Measurements from ENCODE around the gene FAM222A. TPM values are rescaled to one million over a fixed set of nuclear protein-coding genes. Genes with fewer than 3 reads are reported as not detected.

FAM222A gene
- total RNA-seq, 1 donor = 0.36 TPM

DNA sequence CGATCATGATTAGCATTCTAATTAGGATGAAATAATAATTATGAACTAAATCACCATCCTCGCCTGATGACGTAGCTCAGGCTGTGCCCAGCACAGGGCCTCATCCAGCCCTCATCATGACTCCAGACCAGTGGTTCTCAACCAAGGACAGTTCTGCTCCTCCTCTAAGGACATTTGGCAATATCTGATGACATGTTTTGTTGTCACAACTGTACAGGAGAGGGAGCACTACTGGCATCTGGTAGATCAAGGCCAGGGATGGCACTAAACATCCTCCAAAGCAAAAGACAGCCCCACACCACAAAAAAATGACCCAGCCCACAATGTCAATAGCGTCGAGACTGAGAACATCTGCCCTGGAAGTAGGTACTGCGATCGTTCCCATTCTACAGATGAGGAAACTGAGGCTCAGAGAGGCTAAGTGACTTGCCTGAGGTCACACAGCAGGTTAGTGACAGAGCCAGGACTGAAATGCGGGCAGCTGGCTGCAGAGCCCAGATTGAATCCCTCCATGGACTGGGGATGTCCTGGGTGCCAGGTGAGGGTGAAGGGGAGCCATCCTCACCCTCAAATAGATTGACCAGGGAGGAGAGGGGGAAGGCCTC lies 104.1 kb downstream of the FAM222A start:
- Histone ChIP-seq H3K9me3 (ENCODE audit: low read depth, low read length) (no peaks in the 10 kb centered on the region), H4K20me1 (ENCODE audit: insufficient read depth, low read length) (peaks cover 15% of the 10 kb centered on the region), H3K36me3 (ENCODE audit: insufficient read depth, low read length) (no peaks in the 10 kb centered on the region), H3K27me3 (ENCODE audit: insufficient read depth, low read length) (no peaks in the 10 kb centered on the region), H3K27ac (ENCODE audit: low read depth, low read length) (no peak overlapping the region), H2AFZ (ENCODE audit: low read length) (no peak overlapping the region), H3K4me3 (ENCODE audit: insufficient read depth, low read length) (no peak overlapping the region), H3K4me1 (ENCODE audit: insufficient read depth, low read length) (no peaks in the 10 kb centered on the region), H3K79me2 (ENCODE audit: insufficient read depth, low read length) (no peaks in the 10 kb centered on the region), H3K4me2 (ENCODE audit: insufficient read depth, low read length) (no peak overlapping the region)
- TF ChIP-seq, protein P1, sequence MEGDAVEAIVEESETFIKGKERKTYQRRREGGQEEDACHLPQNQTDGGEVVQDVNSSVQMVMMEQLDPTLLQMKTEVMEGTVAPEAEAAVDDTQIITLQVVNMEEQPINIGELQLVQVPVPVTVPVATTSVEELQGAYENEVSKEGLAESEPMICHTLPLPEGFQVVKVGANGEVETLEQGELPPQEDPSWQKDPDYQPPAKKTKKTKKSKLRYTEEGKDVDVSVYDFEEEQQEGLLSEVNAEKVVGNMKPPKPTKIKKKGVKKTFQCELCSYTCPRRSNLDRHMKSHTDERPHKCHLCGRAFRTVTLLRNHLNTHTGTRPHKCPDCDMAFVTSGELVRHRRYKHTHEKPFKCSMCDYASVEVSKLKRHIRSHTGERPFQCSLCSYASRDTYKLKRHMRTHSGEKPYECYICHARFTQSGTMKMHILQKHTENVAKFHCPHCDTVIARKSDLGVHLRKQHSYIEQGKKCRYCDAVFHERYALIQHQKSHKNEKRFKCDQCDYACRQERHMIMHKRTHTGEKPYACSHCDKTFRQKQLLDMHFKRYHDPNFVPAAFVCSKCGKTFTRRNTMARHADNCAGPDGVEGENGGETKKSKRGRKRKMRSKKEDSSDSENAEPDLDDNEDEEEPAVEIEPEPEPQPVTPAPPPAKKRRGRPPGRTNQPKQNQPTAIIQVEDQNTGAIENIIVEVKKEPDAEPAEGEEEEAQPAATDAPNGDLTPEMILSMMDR (IDR thresholded peaks at IDR 0.05; ENCODE audit: extremely low read depth, low read depth, low read length) = no peak
- no peak for DNase-seq (ENCODE audit: insufficient read length, low spot score, missing footprints)

DNA sequence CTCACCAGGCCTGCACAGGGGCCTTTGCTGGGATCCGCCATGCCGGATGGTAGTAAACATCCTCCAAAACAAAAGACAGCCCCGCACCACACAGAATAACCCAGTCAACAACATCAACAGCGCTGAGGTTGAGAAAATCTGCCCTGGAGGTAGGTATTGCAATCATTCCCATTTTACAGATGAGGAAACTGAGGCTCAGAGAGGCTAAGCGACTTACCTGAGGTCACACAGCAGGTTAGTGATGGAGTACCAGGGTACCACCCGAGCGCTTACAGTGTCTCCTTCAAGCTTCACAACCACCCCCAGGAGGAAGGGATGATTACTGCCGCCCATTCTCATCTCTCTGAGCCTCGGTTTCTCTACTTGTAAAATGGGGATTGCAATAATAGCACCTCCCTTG lies 104.6 kb downstream of the FAM222A start:
- H3K4me2 ChIP-seq (ENCODE audit: insufficient read depth, low read length) = no peak overlapping the region
- no peaks in the 10 kb centered on the region for H3K4me1 ChIP-seq (ENCODE audit: insufficient read depth, low read length)
- no peak overlapping the region for H3K4me3 ChIP-seq (ENCODE audit: insufficient read depth, low read length)
- H3K36me3 ChIP-seq (ENCODE audit: insufficient read depth, low read length) = no peaks in the 10 kb centered on the region
- H3K9me3 ChIP-seq (ENCODE audit: low read depth, low read length) = no peaks in the 10 kb centered on the region
- no peak for DNase-seq (ENCODE audit: insufficient read length, low spot score, missing footprints)
- no peak overlapping the region for H3K27ac ChIP-seq (ENCODE audit: low read depth, low read length)
- no peak overlapping the region for H2AFZ ChIP-seq (ENCODE audit: low read length)
- no peaks in the 10 kb centered on the region for H3K79me2 ChIP-seq (ENCODE audit: insufficient read depth, low read length)
- peaks cover 15% of the 10 kb centered on the region for H4K20me1 ChIP-seq (ENCODE audit: insufficient read depth, low read length)
- TF ChIP-seq, protein P1 (IDR thresholded peaks at IDR 0.05; ENCODE audit: extremely low read depth, low read depth, low read length) = no peak
- H3K27me3 ChIP-seq (ENCODE audit: insufficient read depth, low read length) = no peaks in the 10 kb centered on the region

DNA sequence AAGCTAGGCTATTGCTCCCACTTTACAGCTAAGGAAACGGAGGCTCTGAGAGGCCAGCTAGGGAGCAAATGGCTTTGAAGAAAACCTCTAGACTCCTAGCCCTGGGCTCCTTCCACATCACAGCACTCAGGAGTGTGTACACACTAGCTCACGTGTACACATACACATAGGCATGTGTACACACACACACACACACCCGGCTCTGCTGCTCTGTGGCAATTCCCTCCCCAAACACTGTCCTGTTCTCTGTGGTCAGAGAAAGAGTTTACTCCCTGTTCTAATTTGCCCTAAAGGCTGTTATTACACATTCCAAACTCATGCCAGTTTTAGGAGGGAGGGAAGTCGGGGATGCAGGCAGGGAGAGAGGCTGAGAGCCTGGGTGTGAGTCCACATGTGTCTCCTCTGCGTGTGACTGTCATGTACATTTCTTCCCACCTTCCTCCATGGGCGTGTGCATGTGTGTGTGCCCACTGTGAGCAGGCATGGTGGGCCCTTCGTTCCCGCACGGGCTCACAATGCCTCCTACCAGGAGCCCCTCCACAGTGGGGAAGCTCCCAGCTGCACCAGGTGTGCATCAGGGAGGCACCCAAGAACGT lies 105.4 kb downstream of the FAM222A start:
- peak; percentile 95 for DNase-seq (ENCODE audit: insufficient read length, low spot score, missing footprints)
- H3K27me3 ChIP-seq (ENCODE audit: insufficient read depth, low read length) = no peaks in the 10 kb centered on the region
- H3K9me3 ChIP-seq (ENCODE audit: low read depth, low read length) = no peaks in the 10 kb centered on the region
- H3K79me2 ChIP-seq (ENCODE audit: insufficient read depth, low read length) = no peaks in the 10 kb centered on the region
- H3K4me3 ChIP-seq (ENCODE audit: insufficient read depth, low read length) = no peak overlapping the region
- H3K4me1 ChIP-seq (ENCODE audit: insufficient read depth, low read length) = no peaks in the 10 kb centered on the region
- no peak overlapping the region for H3K27ac ChIP-seq (ENCODE audit: low read depth, low read length)
- no peak overlapping the region for H3K4me2 ChIP-seq (ENCODE audit: insufficient read depth, low read length)
- no peak overlapping the region for H2AFZ ChIP-seq (ENCODE audit: low read length)
- H4K20me1 ChIP-seq (ENCODE audit: insufficient read depth, low read length) = peaks cover 15% of the 10 kb centered on the region
- no peaks in the 10 kb centered on the region for H3K36me3 ChIP-seq (ENCODE audit: insufficient read depth, low read length)
- TF ChIP-seq, protein P1 (IDR thresholded peaks at IDR 0.05; ENCODE audit: extremely low read depth, low read depth, low read length) = no peak

Other genes with a start within 250 kb of the FAM222A start
- gene KCTD10, start 236.5 kb upstream of the FAM222A start, total RNA-seq = 94.6 and 102 TPM in 2 replicates
- gene UBE3B, start 236.2 kb upstream of the FAM222A start, total RNA-seq = 34.8 and 40.9 TPM in 2 replicates
- gene MMAB, start 140.3 kb upstream of the FAM222A start, total RNA-seq = 34.4 and 35.7 TPM in 2 replicates
- gene MVK, start 140.0 kb upstream of the FAM222A start, total RNA-seq = 31.1 and 31.2 TPM in 2 replicates
- gene TRPV4, start 119.6 kb downstream of the FAM222A start, total RNA-seq = 3.2 and 5.8 TPM in 2 replicates
- 50.3 and 50.7 TPM in 2 replicates for gene GLTP, start 166.7 kb downstream of the FAM222A start, total RNA-seq
- 7.7 and 8.7 TPM in 2 replicates for gene TCHP, start 186.4 kb downstream of the FAM222A start, total RNA-seq

Measured in osteoblast (primary cell).